ENCODE results near the gene ITPKB.
"Not testable (repeated sequence)": the region's sequence is repeated elsewhere in the genome, so short reads cannot be mapped to it uniquely, and the experiment has no call there.

Gene ITPKB

DNA sequence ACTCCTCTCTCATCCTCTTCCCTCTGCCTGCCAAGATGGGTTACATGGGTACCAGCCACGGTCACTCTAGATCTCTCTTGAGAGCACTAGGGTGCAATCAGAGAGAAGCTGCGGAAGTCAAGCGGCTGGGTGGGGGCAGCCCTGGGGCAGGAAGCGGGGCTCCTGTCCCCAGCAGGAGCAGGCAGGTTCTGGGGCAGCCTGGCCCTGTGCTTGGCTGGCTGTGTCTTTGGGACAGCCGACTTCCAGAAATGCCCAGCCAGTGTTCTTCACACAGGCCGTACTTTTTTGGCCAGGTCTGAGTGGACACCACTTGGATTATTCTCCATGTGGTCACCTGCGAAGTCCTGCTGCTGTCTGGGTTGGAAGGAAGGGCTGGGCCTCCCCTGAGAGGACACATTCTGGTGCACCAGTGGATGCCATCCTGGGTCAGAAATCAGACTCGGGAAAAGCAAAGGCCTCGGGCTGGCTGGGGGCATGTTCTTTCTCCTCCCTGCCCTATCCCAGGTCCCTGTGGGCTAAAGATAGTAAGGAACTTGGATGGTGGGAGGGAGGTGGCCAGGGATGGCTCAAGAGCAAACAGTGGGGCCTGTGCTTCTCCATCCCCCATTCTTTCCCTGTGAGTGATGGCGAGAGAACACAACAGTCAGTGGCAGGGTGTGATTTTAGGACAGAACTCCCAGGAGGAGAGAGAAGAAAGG, 93.7 kb downstream of the ITPKB start:
- no peak for DNase-seq
- no peaks in the 10 kb centered on the region for H3K27me3 Mint-ChIP-seq
- H3K27ac Mint-ChIP-seq = peak overlapping the region; percentile 67 to 82
- no peaks in the 10 kb centered on the region for H3K9me3 Mint-ChIP-seq
- peak; percentile 14 for ATAC-seq
- H3K4me3 Mint-ChIP-seq = peak overlapping the region; percentile 46 to 79
- H3K4me1 Mint-ChIP-seq = no peaks in the 10 kb centered on the region

DNA sequence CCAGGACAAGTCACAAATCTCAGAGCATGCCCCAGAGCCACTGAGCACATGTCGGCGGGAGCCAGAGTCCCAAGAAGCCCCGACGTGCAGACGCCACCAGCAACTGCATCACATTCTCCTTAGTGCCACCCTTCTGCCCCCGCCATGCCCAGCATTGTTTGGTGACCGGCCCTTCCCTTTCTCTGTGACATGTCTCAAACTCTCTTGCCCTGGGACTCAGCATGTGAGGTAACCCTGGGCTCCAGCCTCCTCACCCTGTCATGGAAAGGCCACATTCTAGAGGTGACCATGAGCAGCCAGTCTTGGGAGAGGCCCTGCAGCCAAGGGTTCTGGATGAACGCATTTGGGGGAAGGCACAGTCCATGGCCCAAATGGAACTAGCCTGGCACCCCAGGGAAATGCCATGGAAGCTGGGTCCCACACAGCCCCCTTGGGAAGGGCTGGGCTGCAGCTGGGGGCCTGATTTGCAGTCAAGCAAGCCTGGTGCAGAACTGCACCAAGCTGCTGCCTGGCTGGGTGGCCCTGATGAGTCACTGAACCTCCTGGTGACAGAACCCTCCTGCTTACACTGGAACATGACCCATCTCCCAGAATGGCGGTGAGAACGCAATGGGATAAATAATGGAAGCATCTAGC, 94.4 kb downstream of the ITPKB start:
- Mint-ChIP-seq H3K4me1 (peaks cover 1% of the 10 kb centered on the region), H3K4me3 (peak overlapping the region; percentile 68 to 79), H3K9me3 (no peaks in the 10 kb centered on the region), H3K27me3 (no peaks in the 10 kb centered on the region), H3K27ac (peak overlapping the region in 1 of 2 donors; percentile 57)
- DNase-seq (no peak), ATAC-seq (no peak)

GRCh38 chr1:226643611-226644540, 95.2 kb downstream of the ITPKB start:
- peak overlapping the region; percentile 68 to 79 for H3K4me3 Mint-ChIP-seq
- H3K27ac Mint-ChIP-seq = peak overlapping the region; percentile 65 to 74
- ATAC-seq (peak; percentile 56), DNase-seq (peak; percentile 62 to 65)
- peaks cover 4% of the 10 kb centered on the region for H3K4me1 Mint-ChIP-seq
- no peaks in the 10 kb centered on the region for H3K9me3 Mint-ChIP-seq
- no peaks in the 10 kb centered on the region for H3K27me3 Mint-ChIP-seq

DNA sequence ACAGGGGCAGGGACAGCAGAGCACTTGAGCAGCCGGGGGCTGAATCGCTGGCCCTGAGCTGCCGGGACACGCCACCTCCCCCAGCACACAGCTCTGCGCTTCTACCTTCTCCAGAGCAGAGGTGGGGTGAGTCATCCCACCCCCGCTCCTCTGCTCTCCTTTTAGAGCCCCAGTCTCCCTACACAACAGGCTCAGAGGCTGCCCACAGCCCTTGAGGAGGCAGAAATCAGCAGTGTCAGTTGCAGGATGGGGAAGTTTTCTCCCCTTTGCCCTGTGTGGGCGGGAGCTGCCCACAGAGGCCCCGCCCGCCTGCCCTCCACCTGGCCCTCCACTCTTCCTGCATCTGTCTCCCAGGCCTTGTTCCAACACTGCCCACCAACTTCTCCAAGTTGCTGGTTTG, 95.9 kb downstream of the ITPKB start:
- Mint-ChIP-seq H3K4me1 (peaks cover 4% of the 10 kb centered on the region), H3K9me3 (no peaks in the 10 kb centered on the region), H3K27me3 (no peaks in the 10 kb centered on the region), H3K27ac (peak overlapping the region in 1 of 2 donors; percentile 65), H3K4me3 (peak overlapping the region; percentile 68 to 79)
- ATAC-seq = peak; percentile 94
- peak; percentile 73 to 82 for DNase-seq

DNA sequence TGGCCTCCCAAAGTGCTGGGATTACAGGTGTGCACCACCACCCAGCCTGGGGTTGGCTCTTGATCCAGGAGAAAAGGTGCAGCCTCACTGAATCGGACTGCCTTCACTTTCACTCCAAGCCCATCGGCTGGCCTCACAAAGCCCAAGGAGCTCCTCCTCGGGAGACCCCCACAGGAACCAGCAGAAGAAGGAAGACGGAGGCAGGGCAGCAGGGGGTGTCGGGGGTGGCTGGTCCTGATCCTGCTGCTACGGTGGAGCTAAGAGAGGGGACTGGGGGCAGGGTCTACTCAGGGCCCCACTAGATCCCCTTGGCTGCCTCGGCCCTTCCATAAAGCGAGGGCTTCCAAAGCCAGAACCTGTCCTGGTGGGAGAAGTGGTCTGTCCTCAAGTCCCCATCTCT, 96.7 kb downstream of the ITPKB start:
- H3K27ac Mint-ChIP-seq = peak overlapping the region in 1 of 2 donors; percentile 83
- ATAC-seq = no peak
- no peaks in the 10 kb centered on the region for H3K27me3 Mint-ChIP-seq
- H3K4me1 Mint-ChIP-seq = peaks cover 10% of the 10 kb centered on the region
- no peaks in the 10 kb centered on the region for H3K9me3 Mint-ChIP-seq
- no peak for DNase-seq
- peak overlapping the region in 1 of 2 donors; percentile 79 for H3K4me3 Mint-ChIP-seq

- ATAC-seq = no peak
- H3K9me3 Mint-ChIP-seq = no peaks in the 10 kb centered on the region
- H3K4me1 Mint-ChIP-seq = peaks cover 17% of the 10 kb centered on the region
- H3K4me3 Mint-ChIP-seq = peak overlapping the region in 1 of 2 donors; percentile 28
- peak overlapping the region in 1 of 2 donors; percentile 37 for H3K27ac Mint-ChIP-seq
- no peak for DNase-seq
- H3K27me3 Mint-ChIP-seq = no peaks in the 10 kb centered on the region
Observed at GRCh38 chr1:226641671-226642231, 97.3 kb downstream of the ITPKB start.

DNA sequence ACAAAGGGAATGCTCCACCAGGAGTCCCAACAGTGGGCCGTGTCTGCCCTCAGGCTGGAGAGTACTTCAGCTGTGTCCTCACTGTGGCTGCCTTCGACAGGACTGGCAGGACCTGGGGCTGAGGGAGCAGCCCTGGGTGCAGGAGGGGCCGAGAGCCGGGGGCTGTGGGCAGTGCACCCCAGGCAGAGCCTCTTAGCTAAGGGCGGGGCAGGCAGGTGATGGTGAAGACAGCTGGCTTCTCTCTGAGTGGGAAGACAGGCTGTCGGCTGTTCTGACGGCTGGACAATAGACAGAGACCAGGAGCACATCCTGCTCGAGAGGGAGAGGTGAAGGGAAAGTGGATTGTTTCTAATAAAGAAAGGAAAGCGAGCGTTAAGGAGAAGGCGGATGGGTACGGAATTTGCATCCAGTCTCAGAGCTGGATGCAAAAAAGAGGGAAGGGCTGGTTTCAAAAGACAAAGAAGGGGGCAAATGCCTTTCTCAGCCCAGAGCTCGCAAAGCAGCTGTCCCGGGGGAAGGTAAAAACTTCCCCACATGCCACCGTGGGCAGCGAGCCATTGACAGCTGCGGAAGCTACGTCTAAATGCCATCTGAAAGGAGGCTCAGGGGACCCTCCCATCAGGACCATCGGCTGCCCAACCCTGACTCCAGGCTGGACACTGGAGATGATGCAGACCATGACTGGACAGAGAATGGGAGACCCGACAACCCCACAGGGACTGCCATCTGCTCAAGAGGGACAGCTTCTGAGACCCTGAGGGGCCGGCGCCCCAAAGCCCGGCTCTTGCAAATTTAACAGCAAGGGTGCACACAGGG, 98.6 kb downstream of the ITPKB start:
- no peak overlapping the region for H3K4me3 Mint-ChIP-seq
- no peak for ATAC-seq
- H3K9me3 Mint-ChIP-seq = no peaks in the 10 kb centered on the region
- DNase-seq = no peak
- no peaks in the 10 kb centered on the region for H3K27me3 Mint-ChIP-seq
- peaks cover 29% of the 10 kb centered on the region for H3K4me1 Mint-ChIP-seq
- peak overlapping the region in 1 of 2 donors; percentile 7 for H3K27ac Mint-ChIP-seq

DNA sequence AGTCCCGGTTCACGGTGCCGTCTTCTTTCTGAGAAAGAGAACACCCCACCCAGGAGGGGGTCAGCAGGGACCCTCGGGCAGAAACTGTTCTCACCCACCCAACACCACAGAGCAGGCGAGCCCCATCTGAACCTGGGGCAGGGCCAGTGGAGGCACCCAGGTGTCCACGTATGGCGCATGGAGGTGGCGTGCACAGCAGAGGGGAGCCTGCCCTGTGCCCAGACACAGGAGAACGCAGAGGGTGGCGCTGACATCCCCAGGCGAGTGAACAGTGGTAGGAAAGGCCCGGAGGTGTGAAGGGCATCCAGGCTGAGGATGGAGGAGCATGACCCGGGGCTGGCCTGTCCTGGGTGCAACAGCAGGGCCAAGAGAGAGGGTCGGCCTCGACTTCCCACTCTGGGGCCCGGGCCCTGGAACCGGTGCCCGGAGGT, 99.4 kb downstream of the ITPKB start:
- no peak for DNase-seq
- Mint-ChIP-seq H3K9me3 (no peaks in the 10 kb centered on the region), H3K27ac (no peak overlapping the region), H3K4me3 (no peak overlapping the region), H3K4me1 (peaks cover 38% of the 10 kb centered on the region), H3K27me3 (no peaks in the 10 kb centered on the region)
- ATAC-seq = no peak

GRCh38 chr1:226639206-226639605, 99.9 kb downstream of the ITPKB start:
- not testable (repeated sequence) for DNase-seq, H3K27me3 Mint-ChIP-seq, H3K4me3 Mint-ChIP-seq, ATAC-seq, H3K9me3 Mint-ChIP-seq, H3K27ac Mint-ChIP-seq
- peaks cover 42% of the 10 kb centered on the region for H3K4me1 Mint-ChIP-seq

- Mint-ChIP-seq H3K27ac (peak overlapping the region in 1 of 2 donors; percentile 64), H3K4me1 (peaks cover 48% of the 10 kb centered on the region), H3K9me3 (no peaks in the 10 kb centered on the region), H3K4me3 (no peak overlapping the region), H3K27me3 (no peaks in the 10 kb centered on the region)
- ATAC-seq = no peak
- peak in 1 of 2 donors; percentile 8 for DNase-seq
Observed at GRCh38 chr1:226638608-226639007, 100.5 kb downstream of the ITPKB start.

DNA sequence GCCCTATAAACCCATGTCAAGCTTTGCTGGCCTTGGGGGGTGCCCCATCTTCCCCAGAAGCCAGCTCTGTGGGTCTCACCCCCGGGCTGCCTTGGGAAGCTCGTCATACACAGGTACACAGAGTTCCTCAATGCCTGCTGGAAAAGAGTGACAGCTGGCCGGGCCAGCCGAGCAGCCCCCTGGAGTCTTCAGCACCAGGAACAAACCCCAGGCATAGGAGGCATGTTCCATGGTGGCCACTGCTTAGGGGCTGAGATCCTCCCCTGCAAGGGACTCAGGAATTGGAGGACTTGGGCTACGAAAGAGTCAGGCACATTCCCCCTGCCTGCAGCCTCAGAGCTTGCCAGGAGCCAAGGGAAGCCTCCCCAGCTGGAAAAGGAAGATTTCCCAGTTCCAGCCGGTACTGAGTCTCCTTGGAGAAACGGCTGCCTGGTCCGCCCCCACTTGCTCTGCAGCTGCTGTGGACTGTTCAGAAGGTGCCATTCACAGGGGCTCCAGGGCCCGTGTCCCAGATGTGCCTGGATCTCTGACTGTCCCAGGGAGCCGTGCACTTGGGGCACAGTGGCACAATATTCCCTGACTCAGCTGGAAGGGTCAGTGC, 101.0 kb downstream of the ITPKB start:
- H3K9me3 Mint-ChIP-seq = no peaks in the 10 kb centered on the region
- H3K27ac Mint-ChIP-seq = no peak overlapping the region
- peaks cover 54% of the 10 kb centered on the region for H3K4me1 Mint-ChIP-seq
- H3K27me3 Mint-ChIP-seq = no peaks in the 10 kb centered on the region
- ATAC-seq (no peak), DNase-seq (no peak)
- no peak overlapping the region for H3K4me3 Mint-ChIP-seq

DNA sequence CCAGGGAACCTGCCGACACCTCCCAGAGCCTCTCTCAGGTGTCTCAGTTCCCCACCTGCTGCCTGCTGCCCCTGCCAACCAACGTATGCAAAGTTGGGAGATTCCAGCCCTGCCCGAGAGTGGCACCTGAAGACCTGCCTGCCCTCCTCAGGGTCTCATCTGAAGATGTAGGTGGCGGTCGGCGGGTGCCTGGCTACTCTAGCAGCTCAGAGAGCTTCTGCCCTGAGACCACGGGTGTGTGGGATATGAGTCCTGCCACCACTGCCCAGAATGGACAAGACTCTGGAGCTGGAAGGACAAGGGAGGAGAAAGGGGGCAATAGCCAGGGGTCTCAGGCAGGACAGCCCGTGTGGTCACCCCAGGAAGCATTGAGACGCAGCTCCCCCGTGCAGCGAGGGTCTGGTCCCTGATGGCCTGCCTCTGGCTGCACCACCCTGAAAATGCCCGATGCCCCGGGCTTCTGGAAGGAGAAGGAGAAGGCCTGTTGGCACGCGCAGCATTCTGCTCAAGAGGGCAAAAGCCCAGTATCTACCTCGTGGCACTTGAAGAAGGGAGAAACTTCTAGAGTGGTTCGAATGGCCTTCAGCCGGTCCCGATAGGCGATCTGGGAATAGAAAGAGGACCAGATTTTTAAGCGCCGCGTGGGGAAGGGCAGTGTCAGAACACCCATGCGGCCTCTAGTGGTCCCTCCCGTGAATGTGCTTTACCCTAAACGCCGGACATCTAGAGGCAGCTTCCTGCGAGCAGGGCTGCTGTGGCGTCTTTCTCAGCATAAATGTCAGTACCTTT, 101.7 kb downstream of the ITPKB start:
- Mint-ChIP-seq H3K4me1 (peaks cover 61% of the 10 kb centered on the region), H3K27me3 (no peaks in the 10 kb centered on the region), H3K9me3 (no peaks in the 10 kb centered on the region), H3K4me3 (no peak overlapping the region), H3K27ac (peak overlapping the region in 1 of 2 donors; percentile 14)
- DNase-seq (no peak), ATAC-seq (no peak)

DNA sequence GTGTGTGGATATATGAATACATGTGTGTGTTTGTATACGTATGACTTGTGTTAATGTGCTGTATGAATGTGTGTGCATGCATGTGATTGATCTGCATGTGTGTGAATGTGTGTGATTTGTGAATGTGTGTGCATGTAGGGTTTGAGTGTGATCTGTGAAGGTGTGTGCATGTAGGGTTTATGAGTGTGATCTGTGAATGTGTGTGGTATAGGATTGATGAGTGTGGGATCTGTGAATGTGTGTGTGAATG, 102.3 kb downstream of the ITPKB start:
- Mint-ChIP-seq H3K4me3 (no peak overlapping the region), H3K27me3 (no peaks in the 10 kb centered on the region), H3K27ac (no peak overlapping the region), H3K9me3 (no peaks in the 10 kb centered on the region), H3K4me1 (peaks cover 67% of the 10 kb centered on the region)
- DNase-seq (no peak), ATAC-seq (no peak)

GRCh38 chr1:226635456-226635941, 103.6 kb downstream of the ITPKB start:
- DNase-seq (peak in 1 of 2 donors; percentile 50), ATAC-seq (peak; percentile 49)
- Mint-ChIP-seq H3K4me1 (peaks cover 80% of the 10 kb centered on the region), H3K4me3 (peak overlapping the region; percentile 59 to 62), H3K9me3 (no peaks in the 10 kb centered on the region), H3K27ac (peak overlapping the region; percentile 80 to 81), H3K27me3 (no peaks in the 10 kb centered on the region)

Measured in stimulated activated naive CD8-positive, alpha-beta T cell treated with anti-CD3 and anti-CD28 coated beads, Interleukin-15, amount 100 ng/mL, for 72 hours (primary cell).